Measurements from ENCODE around the gene TMEM254.

- TF ChIP-seq CTCF (IDR thresholded peaks at IDR 0.05) (no peak), POLR2A (IDR thresholded peaks at IDR 0.05) (no peak)
Measured at GRCh38 chr10:80066809-80067208, 11.7 kb upstream of the TMEM254 start.
